ENCODE results near the gene ZNF613. TPM values are rescaled to one million over a fixed set of nuclear protein-coding genes. Genes with fewer than 3 reads are reported as not detected.
"Not testable (repeated sequence)": the region's sequence is repeated elsewhere in the genome, so short reads cannot be mapped to it uniquely, and the experiment has no call there.

Gene ZNF613
- total RNA-seq, 1 donor from 2014 or later, result 11.4 TPM

DNA sequence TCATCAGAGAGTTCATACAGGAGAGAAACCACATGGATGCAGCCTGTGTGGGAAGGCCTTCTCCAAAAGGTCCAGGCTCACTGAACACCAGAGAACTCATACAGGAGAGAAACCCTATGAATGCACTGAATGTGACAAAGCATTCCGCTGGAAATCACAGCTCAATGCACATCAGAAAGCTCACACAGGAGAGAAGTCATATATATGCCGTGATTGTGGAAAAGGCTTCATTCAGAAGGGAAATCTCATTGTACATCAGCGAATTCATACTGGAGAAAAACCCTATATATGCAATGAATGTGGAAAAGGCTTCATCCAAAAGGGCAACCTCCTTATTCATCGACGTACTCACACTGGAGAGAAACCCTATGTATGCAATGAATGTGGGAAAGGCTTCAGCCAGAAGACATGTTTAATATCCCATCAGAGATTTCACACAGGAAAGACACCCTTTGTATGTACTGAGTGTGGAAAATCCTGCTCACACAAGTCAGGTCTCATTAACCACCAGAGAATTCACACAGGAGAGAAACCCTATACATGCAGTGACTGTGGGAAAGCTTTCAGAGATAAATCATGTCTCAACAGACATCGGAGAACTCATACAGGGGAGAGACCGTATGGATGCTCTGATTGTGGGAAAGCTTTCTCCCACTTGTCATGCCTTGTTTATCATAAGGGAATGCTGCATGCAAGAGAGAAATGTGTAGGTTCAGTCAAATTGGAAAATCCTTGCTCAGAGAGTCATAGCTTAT is 17.7 kb downstream of the ZNF613 start:
- DNase-seq, result no peak

DNA sequence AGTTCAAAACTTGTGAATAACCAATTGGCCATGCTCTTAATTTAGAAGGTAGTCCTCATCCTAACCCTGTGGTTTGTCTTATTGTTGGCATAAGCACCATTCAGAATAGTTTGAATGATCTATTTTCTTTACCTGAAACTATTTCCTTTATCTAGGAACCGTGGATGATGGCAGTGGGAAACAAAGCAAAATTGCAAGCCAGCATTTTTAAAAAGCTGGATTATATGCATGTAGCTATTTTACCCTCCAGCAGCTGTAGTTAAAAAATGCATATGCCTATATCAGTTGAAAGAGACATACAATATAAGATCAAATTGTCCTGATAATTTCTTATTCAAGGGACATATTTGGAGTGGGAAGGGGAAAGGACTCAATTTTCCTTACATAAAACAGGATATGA is 19.3 kb downstream of the ZNF613 start:
- DNase-seq, result no peak

GRCh38 chr19:51948975-51949374 is 21.7 kb downstream of the ZNF613 start:
- peak; percentile 2 for DNase-seq

GRCh38 chr19:51957846-51958245 is 30.6 kb downstream of the ZNF613 start:
- not testable (repeated sequence) for DNase-seq

GRCh38 chr19:51959791-51960190 is 32.5 kb downstream of the ZNF613 start:
- DNase-seq, result no peak

GRCh38 chr19:51960621-51961233 is 33.5 kb downstream of the ZNF613 start:
- DNase-seq, result not testable (repeated sequence)

- DNase-seq, result no peak
Measured at GRCh38 chr19:51965583-51965982, 38.3 kb downstream of the ZNF613 start.

- no peak for DNase-seq
Measured at GRCh38 chr19:51970718-51971117, 43.4 kb downstream of the ZNF613 start.

GRCh38 chr19:51971624-51972023 is 44.4 kb downstream of the ZNF613 start:
- DNase-seq, result no peak

DNA sequence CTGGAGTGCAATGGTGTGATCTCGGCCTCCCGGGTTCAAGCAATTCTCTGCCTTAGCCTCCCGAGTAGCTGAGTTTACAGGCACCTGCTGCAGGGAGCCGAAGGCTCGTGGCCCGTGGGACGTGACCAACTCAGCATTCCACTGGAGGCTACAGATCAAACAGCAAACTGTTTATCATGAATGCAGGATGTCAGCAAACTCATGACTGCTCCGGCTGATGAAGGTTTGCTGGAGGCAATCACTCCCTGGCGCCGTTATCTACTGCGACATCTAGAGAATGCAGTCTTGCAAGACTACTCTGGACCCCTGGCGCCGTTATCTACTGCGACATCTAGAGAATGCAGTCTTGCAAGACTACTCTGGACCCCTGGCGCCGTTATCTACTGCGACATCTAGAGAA is 48.5 kb downstream of the ZNF613 start:
- DNase-seq, result not testable (repeated sequence)

DNA sequence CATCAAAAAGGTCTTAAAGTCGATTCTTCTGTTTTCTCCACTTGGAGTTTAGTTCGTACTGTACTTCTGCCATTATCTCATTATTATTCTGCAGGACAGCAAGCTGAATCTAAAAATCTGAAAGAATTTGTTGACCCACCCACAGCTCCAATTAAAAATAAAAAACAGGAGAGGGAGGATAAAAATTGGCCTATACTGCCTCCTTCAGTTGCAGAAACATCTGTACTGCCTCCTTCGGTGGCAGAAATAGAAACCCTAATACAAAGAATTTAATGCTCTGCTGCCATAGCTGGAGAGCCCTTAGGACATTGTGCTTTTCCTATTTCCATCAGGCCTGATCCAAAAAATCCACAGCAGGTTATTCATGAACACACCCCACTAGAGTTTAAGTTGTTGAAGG is 49.6 kb downstream of the ZNF613 start:
- no peak for DNase-seq

- no peak for DNase-seq
Measured at GRCh38 chr19:51977346-51977745, 50.1 kb downstream of the ZNF613 start.

GRCh38 chr19:51978882-51979281 is 51.6 kb downstream of the ZNF613 start:
- no peak for DNase-seq

DNA sequence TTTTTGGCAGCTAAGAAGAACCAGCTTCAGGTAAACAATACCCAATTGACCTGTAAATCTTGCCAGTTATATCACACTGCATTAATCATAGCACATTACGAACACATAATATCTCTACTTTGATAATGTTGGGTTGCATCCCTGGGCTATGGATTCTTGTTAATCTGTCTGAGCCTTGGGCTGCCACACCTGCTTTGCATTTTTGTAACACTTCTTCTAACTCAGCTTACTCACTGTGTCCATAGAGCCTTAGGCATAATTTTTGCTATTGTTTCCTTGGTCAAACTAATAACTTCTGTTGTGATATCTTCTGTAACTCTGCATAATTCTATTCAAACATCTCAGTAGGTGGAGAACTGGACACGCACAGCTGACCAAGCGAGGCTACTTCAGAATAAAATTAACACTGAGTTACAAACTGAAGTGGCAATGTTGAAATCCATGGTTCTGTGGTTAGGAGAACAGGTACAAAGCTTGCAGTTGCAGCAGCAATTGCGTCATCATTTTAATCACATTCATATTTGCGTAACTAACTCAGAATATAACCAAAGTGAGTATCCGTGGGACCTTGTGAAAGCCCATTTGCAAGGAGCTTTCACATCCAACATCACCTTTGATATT is 53.0 kb downstream of the ZNF613 start:
- no peak for DNase-seq

- not testable (repeated sequence) for DNase-seq
Measured at GRCh38 chr19:51980926-51981325, 53.7 kb downstream of the ZNF613 start.

DNA sequence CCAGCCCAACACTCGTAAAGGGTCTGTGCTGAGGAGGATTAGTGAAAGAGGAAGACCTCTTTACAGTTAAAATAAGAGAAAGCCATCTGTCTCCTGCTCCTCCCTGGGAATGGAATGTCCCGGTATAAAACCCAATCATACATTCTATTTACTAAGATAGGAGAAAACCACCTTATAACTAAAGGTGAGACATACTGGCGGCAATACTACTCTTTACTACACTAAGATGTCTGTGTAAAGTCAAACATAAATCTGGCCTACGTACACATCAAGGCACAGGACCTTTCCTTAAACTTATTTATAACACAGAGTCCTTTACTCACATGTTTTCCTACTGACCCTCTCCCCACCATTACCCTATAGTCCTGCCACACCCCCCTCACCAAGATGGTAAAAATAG is 56.1 kb downstream of the ZNF613 start:
- DNase-seq, result no peak

- DNase-seq, result peak; percentile 87
Measured at GRCh38 chr19:51986309-51987291, 59.3 kb downstream of the ZNF613 start, which contains the start of gene ZNF350. TSS of gene ZNF350 (minus strand) at chr19:51986840. CDS start at chr19:51974360, 12,480 bp downstream.

DNA sequence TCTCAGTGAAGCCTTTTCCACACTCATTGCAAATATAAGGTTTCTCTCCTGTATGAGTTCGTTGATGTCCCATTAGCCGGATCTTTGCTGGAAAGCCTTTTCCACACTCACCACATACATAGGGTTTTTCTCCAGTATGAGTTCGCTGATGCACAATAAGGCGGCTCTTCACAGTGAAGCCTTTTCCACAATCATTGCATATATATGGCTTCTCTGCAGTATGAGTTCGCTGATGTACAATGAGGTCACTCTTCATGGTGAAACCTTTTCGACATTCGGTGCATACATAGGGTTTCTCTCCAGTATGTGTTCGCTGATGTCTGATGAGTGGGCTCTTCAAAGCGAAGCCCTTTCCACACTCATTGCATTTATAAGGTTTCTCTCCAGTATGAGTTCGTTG is 66.2 kb downstream of the ZNF613 start:
- DNase-seq, result no peak

DNA sequence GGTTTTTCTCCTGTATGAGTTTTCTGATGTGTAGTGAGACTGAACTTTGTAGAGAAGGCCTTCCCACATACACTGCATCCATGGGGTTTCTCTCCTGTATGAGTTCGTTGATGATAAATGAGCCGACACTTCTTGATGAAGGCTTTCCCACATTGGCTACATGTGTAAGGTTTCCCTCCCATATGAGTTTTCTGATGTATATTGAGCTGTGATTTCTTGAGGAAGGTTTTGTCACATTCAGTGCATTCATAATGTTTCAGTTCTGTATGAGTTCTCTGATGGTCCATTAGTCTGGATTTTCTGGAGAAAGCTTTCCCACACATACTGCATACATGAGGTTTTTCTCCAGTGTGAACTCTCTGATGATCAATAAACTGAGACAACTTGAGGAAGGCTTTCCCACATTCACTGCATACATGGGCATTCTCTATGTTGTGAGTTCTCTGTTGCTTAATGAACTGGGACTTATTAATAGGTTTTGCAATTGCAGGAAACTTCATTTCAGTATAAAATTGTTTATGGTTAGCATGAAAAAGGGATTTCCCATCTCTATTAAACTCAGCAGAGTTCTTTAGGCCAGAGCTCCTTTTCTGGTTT is 66.9 kb downstream of the ZNF613 start:
- no peak for DNase-seq

Measured in occipital lobe (tissue), 2 donors.